IPS-18c (cell line): ENCODE measurements around the gene ASB6.

ENCODE experiments used
- H3K4me3 ChIP-seq: 2 replicates; pipeline ENCODE4 v1.7.0; 2013; ENCODE audit warnings: low read depth, mild to moderate bottlenecking, low read length, moderate library complexity; ENCODE audit not compliant: insufficient read depth
- H3K9me3 ChIP-seq: one replicate; pipeline ENCODE4 v1.6.1; 2013; ENCODE audit warnings: mild to moderate bottlenecking, low read length, moderate library complexity; ENCODE audit not compliant: control insufficient read depth, insufficient read depth

ASB6 gene

DNA sequence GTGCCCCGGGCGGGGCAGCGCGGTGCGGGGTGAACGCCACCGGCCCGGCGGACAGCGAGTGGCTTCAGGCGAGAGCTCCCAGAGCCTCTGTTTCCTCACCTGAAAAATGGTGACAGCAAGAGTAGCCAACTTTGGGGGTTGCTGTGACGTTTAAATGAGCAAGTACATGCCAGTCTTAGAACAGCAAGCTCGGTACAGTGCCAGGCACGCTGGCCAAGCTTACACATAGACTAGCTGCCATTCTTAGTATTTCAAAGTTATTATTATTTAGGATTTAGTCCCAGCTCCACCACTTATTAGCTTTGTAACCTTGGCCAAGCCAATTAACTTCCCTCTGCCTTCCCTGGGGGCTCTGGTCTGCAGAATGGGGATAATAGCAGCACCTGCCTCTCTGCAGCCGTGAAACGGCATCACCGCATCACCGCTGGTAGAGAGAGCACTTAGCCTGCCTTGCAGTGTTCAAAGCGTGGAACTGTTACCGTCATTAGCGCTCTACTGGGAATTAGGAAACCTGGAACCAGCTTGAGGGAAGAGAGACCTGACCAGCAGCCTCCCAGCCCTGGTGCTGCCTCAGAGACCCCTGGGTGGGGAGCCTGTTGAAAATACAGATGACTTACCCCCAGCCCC is 21.2 kb downstream of the ASB6 start, which contains the start of gene C9orf50:
C9orf50 (minus strand) TSS at position 433 of the 627 bp plus-strand sequence. CDS start 527 bp downstream, outside the sequence.
- H3K4me3 ChIP-seq: peak within 1 kb of the TSS; percentile 58
- no peaks in the 10 kb centered on the region for H3K9me3 ChIP-seq

GRCh38 chr9:129619787-129620668 is 21.9 kb downstream of the ASB6 start:
- Histone ChIP-seq H3K4me3 (peak overlapping the region; percentile 58), H3K9me3 (peaks cover 2% of the 10 kb centered on the region)

- Histone ChIP-seq H3K4me3 (no peak overlapping the region), H3K9me3 (peaks cover 2% of the 10 kb centered on the region)
Observed at GRCh38 chr9:129617167-129617566, 24.8 kb downstream of the ASB6 start.

- peaks cover 2% of the 10 kb centered on the region for H3K9me3 ChIP-seq
Observed at GRCh38 chr9:129615407-129616285, 26.3 kb downstream of the ASB6 start.

GRCh38 chr9:129614932-129615331 is 27.0 kb downstream of the ASB6 start:
- Histone ChIP-seq H3K9me3 (peaks cover 2% of the 10 kb centered on the region), H3K4me3 (no peak overlapping the region)

More at GRCh38 chr9:129615407-129616285, 26.3 kb downstream of the ASB6 start:
- no peak overlapping the region for H3K4me3 ChIP-seq

DNA sequence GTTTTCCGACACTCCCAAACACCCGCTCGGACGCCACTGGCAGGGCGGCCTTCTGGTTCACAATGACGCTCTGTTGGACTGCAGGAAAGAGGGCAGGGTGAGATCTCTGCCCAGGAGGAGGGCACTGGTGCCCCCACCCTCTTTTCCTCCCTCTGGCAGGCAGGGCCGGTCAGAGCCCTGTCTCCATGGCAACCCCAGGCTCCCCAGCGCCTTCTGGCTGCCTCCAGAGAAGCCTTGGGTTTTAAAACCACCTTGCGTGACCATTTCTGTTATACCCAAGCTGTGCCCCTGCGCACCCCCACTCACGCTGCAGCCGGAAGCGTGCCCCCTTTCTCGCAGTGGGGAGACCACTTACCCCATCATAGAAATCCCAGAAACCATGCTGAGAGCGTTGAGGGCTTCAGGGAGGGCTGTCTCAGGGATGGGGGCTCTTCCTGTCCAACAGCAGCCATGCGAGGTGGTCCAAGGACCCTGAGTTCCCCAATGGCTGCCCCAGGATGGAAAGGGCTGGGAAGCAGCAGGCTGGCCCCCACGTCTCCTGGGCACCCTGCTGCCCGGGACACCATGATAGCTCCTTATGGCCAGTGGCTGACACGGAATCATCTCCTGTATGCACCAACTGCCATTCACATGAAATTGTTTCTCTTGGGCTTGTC is 28.3 kb downstream of the ASB6 start:
- Histone ChIP-seq H3K4me3 (no peak overlapping the region), H3K9me3 (peaks cover 2% of the 10 kb centered on the region)

DNA sequence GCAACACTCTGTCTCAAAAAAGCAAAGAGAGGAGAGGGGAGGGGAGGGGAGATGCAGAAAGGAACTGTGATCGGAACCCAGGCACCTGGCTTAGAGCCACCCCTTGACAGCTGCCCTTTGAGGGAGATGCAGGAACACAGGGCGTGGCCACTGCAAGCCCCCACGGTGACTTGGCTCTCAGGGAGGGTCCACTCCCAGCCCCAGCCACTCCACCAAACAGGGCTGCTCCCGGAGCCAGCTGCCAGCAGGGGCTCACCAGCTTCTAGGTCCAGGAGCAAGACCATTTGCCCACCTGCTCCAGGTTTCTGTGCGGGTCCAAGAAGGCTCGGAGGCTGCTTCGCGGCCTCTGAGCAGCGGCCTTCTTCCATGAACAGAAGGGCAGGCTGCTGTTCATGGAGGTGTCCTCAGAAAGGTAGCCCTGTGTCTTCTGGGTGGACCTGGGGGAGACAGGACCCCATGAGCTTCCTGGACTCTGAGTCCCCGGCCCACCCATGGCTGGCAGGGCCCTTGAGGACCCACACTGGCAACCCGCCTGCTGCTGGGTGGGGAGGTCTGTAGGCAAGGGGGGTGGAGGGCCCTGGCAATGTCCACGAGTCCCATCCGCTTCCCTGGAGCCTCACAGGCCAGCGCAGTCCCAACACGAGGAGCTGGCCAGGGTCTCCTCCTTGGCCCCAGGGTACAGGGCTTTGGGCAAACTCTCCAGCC is 29.0 kb downstream of the ASB6 start:
- Histone ChIP-seq H3K4me3 (no peak overlapping the region), H3K9me3 (peaks cover 2% of the 10 kb centered on the region)

GRCh38 chr9:129612123-129612522 is 29.8 kb downstream of the ASB6 start:
- Histone ChIP-seq H3K9me3 (peaks cover 2% of the 10 kb centered on the region), H3K4me3 (no peak overlapping the region)

DNA sequence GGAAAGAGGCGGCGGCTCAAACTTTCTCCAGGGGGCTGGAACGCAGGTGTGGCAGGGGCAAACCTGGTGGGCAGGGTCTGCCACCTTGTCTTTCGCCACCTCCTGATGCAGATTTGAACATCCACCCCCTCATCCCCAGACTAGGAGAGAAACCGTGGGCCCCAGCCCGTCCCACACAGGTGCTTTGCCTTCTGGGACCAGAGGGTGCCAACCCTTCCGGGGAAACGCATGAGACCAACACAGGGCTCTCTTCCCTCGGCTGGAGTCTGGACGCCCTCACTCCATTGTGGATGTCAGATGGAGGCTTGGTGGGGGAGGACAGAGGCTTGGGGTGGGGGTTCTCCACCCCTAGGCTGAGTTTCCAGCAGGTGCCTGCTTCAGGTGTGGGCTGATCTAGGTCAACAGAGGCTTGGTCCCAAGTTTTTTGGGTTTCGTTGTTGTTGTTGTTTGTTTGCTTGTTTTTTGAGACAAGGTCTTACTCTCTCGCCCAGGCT is 30.6 kb downstream of the ASB6 start:
- Histone ChIP-seq H3K9me3 (peaks cover 2% of the 10 kb centered on the region), H3K4me3 (no peak overlapping the region; the same call in 1 of the 2 replicates)

DNA sequence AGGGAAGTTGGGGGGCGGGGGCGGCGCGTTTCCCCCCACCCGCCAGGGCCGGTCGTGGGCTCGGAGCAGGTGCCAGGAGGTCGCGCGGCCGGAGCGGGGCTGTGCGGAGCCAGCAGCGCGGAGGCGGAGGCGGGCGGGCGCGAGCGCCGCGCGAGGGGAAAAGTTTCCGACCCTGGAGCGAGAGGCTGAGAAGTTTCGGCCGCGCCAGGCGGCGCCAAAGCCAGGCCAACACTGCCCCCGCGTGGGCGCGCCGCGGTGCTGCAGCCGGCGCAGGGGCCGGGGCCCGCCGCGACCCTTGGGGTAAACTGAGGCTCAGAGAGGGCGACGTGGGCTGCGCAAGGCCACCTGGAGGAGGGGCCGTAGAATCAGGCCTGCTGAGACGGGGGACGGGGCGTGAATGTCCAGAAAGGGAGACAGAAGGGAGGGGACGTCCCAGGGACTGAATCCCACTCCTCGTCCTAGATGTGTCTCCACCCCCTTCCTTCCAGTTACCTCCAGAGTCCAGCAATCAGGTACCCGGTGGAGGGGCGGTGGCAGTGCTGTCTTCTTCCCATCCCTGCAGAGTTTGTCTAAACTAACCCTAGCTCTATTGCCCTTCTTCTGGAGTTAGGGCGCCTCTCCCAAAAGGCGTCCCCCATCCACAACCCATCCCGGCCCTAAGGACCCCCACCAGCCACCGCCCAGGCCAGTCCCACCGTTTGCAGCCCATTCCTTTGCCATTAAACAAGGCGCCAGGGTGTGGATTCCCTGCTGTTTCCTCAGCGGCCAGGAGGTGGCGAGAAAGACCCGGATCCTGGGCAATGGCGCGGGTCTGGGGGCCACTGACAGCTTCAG is 31.3 kb downstream of the ASB6 start:
- H3K4me3 ChIP-seq: peak overlapping the region; percentile 50
- H3K9me3 ChIP-seq: peaks cover 2% of the 10 kb centered on the region

DNA sequence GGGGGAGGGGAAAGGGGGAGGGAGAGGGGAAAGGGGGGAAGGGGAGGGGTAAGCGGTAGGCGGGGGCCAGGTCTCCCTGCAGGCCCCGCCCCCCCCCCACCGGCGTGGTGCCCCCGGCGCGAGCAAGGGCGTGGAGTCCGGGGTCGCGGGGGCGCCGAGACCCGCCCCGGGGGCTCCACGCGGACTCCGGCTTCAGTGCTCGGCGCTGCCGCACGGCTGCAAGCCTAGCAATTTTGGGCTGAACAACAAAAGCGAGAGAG is 31.8 kb downstream of the ASB6 start:
- Histone ChIP-seq H3K9me3 (peaks cover under 1% of the 10 kb centered on the region), H3K4me3 (peak overlapping the region; percentile 50)

- H3K4me3 ChIP-seq: peak overlapping the region; percentile 43
Observed at GRCh38 chr9:129609486-129610212, 32.3 kb downstream of the ASB6 start.

DNA sequence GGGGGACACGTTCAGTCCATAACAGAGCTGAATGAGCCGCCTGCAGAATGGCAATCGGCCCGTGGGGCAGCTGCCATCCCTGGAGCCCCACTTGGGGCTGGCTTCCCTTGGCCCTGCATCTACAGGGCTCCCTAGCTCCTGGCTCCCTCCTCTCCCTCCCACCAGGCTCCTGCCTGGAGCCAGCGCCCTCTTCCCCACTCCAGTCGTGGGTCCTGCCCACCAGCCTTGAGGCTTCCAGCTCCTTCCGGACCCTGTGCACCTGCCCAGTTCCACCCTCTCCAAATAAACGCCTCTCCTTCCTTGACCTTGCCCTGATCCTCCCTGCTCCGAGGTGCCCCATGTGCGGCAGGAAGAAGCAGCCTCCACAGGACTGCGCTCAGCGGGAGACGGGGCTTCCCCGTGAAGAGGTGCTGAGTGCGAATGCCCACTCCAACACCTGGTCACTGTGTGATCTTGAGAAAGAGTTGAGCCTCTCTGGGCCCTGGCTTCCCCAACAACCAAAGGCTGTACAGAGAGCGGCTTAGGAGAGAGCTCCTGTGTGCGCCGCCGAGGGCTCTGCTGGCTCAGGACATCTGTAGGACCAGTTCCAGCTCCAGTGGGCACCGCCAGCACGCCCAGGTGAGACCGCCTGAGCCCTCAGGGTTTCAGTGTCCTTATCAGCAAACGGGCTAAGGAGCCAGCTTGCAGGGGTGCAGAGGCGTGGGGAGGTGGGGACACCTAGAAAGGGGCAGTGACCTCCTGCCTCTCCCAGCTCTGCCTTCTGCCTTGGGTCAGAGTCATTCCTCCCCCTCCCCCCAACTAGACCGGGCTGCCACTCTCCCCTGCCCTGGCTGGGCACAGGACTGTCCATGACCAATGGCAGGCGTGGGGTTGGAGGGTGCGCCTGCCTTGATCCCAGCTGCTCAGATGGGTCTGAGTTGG is 33.1 kb downstream of the ASB6 start:
- no peaks in the 10 kb centered on the region for H3K9me3 ChIP-seq
- no peak overlapping the region for H3K4me3 ChIP-seq

More at GRCh38 chr9:129609486-129610212, 32.3 kb downstream of the ASB6 start:
- H3K9me3 ChIP-seq: no peaks in the 10 kb centered on the region

DNA sequence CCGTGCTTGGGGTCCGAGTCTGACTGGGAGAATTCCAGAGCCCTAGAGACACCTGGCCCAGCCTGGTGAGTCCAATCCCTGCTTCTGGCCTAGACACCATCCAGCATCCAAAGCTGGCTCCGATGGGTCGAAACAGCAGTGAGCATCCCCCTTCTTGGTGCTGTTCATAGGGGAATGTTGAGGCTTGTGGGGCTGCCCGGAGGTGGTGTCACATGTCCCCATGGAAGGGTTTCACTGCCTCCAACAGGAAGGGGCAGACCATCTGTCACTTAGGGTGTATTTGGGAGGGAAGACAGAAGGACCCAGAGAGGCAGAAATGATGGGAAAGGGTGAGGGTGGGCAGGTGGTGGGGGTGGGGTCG is 34.9 kb downstream of the ASB6 start:
- Histone ChIP-seq H3K4me3 (no peak overlapping the region), H3K9me3 (no peaks in the 10 kb centered on the region)
